Gastrocnemius medialis (tissue), 4 donors: Measurements from ENCODE around the gene STAM.

ENCODE experiments used
- CTCF ChIP-seq, 5 experiments: fragments of 450-650 bp in 3 of 5; fragments of 200-600 bp in 2 of 5; sonication (generic) in 2 of 5; IDR thresholded peaks in 4 of 5; conservative IDR thresholded peaks in 1 of 5; 1 replicate in 4 of 5; 2 replicates in 1 of 5; pipeline ENCODE4 v1.5.1; 2016 to 2019; ENCODE audit warnings: antibody characterized with exemption in 5 of 5, mild to moderate bottlenecking in 3 of 5, moderate library complexity in 3 of 5
- POLR2A ChIP-seq, 2 donors: fragments of 450-650 bp; IDR thresholded peaks; one replicate each; pipeline ENCODE4 v1.6.1; 2017; ENCODE audit warnings: antibody characterized with exemption in 2 of 2, mild to moderate bottlenecking in 2 of 2, moderate library complexity in 2 of 2

DNA sequence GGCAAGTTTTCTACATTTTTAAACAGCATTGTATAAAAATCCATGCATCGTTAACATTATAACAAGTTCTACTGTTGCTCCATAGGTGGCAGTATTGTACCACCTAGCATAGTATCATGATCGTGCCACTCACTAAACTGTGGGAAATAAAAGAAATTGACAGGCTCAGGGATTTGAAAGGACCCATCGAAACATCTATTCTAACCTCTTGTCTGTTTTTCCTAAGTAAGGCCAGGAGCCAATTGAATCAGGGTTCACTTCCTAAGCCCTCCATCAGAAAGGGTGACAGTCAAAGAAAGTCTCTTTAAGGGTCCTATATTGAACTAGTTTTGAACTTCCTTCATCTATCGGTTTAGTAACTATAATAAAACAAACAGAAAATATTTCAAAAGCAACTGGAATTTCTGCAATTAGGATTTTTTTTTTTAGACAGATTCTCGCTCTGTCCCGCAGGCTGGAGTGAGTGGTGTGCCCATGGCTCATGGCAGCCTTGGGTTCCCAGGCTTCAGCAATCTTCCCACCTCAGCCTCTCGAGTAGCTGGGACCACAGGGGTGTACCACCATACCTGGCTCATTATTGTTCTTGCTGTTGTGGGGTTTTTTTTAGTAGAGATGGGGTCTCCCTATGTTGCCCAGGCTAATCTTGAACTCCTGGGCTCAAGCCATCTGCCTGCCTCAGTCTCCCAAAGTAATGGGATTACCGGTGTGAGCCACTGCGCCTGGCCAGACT, 36.2 kb upstream of the STAM start:
- TF ChIP-seq CTCF (IDR thresholded peaks at IDR 0.05 in 4 of 5, conservative IDR thresholded peaks at IDR 0.05 in 1 of 5) (peak; percentile 64 to 94 (median 90)), POLR2A (IDR thresholded peaks at IDR 0.05) (no peak)
